Sigmoid colon (tissue), 7 donors: ENCODE measurements around the gene ACSF2. TPM values are rescaled to one million over a fixed set of nuclear protein-coding genes. Genes with fewer than 3 reads are reported as not detected.

Experiments used
- DNase-seq: peaks from one replicate; pipeline ENCODE4 v3.0.0-alpha.2; 2019
- H3K27ac ChIP-seq, 4 donors: fragments of 200-600 bp; sonication (generic); one replicate each; pipeline ENCODE4 v1.5.1; 2016 to 2019; ENCODE audit warnings: mild to moderate bottlenecking in 1 of 4
- H3K27me3 ChIP-seq, 3 donors: fragments of 200-600 bp; sonication (generic); one replicate each; pipeline ENCODE4 v1.5.1; 2019; ENCODE audit warnings: mild to moderate bottlenecking in 1 of 3
- H3K36me3 ChIP-seq, 4 donors: fragments of 200-600 bp; sonication (generic); one replicate each; pipeline ENCODE4 v1.5.1; 2016 to 2019
- H3K4me1 ChIP-seq, 4 donors: fragments of 200-600 bp; sonication (generic); one replicate each; pipeline ENCODE4 v1.5.1; 2017 to 2019
- H3K4me3 ChIP-seq, 4 donors: fragments of 200-600 bp; sonication (generic); one replicate each; pipeline ENCODE4 v1.5.1; 2017 to 2019; ENCODE audit warnings: mild to moderate bottlenecking in 2 of 4, moderate library complexity in 1 of 4
- H3K9me3 ChIP-seq, 4 donors: fragments of 200-600 bp in 3 of 4; sonication (generic) in 3 of 4; one replicate each; pipeline versions ENCODE4 v1.5.1 to v1.6.1; 2013 to 2019
- CTCF ChIP-seq, 4 experiments: fragments of 450-650 bp in 3 of 4; fragments of 200-600 bp in 1 of 4; IDR thresholded peaks; one replicate each; pipeline ENCODE4 v1.5.1; 2016 to 2019; ENCODE audit warnings: antibody characterized with exemption in 4 of 4, mild to moderate bottlenecking in 3 of 4, moderate library complexity in 2 of 4
- EP300 ChIP-seq, 4 donors: sonication (generic); formaldehyde crosslinking; IDR thresholded peaks; one replicate each; pipeline ENCODE4 v1.6.1; 2017; ENCODE audit warnings: antibody characterized with exemption in 4 of 4
- POLR2A ChIP-seq, 2 donors: fragments of 450-650 bp; IDR thresholded peaks; one replicate each; pipeline ENCODE4 v1.6.1; 2016; ENCODE audit warnings: antibody characterized with exemption in 2 of 2, mild to moderate bottlenecking in 2 of 2, moderate library complexity in 2 of 2
- POLR2AphosphoS5 ChIP-seq, 4 donors: sonication (generic); formaldehyde crosslinking; IDR thresholded peaks; one replicate each; pipeline ENCODE4 v1.6.1; 2017; ENCODE audit warnings: antibody characterized with exemption in 4 of 4
- WGBS, 2 donors: extraction: QIAGEN DNeasy Blood & Tissue Kit; methylation state at CpG; one replicate each; pipeline ENCODE4 v1.1.7; 2013; 5-methylcytosine and 5-hydroxymethylcytosine counted together
- intact Hi-C: fragments of 100-400 bp; cut with DNase I; formaldehyde crosslinking; loops from one replicate; pipeline ENCODE4 v1.15.1; 2023
- polyA plus RNA-seq, 3 donors: library from polyadenylated mRNA; stranded (reverse); fragments of 200-250 nt; gene quantifications; one replicate each; pipeline ENCODE4 v1.2.3, GENCODE V29; 2013
- total RNA-seq, 4 donors: library from RNA; depleted of rRNA; stranded (reverse); fragments of >200 nt; gene quantifications; one replicate each; pipeline ENCODE4 v1.1.0, GENCODE V29; 2016
- donor health status: healthy with polysubstance abuse.
- donor health status: Bipolar disorder and iron deficiency.
- donor health status: healthy.

The ACSF2 gene
- total and polyA plus RNA-seq, 7 donors, result 8.2 to 61.7 (median 28.5) TPM

- WGBS, 2 donors, result 16 to 54% methylated on average over 7 of the region's 7 CpGs
- no peak for DNase-seq
- Histone ChIP-seq H3K27ac (no peak overlapping the region), H3K4me3 (no peak overlapping the region), H3K27me3 (no peaks in the 10 kb centered on the region), H3K4me1 (no peaks in the 10 kb centered on the region), H3K36me3 (no peaks in the 10 kb centered on the region), H3K9me3 (no peaks in the 10 kb centered on the region)
- TF ChIP-seq POLR2AphosphoS5 (IDR thresholded peaks at IDR 0.05) (no peak), EP300 (IDR thresholded peaks at IDR 0.05) (no peak), CTCF (IDR thresholded peaks at IDR 0.05) (no peak), POLR2A (IDR thresholded peaks at IDR 0.05) (no peak)
- intact Hi-C loops, result no loop called here
Observed at GRCh38 chr17:50451943-50452629, 26.1 kb downstream of the ACSF2 start.

- no peak for DNase-seq
- Histone ChIP-seq H3K36me3 (no peaks in the 10 kb centered on the region), H3K27me3 (no peaks in the 10 kb centered on the region), H3K27ac (no peak overlapping the region), H3K4me3 (no peak overlapping the region), H3K4me1 (no peaks in the 10 kb centered on the region), H3K9me3 (no peaks in the 10 kb centered on the region)
- 15 to 63% methylated on average over 10 of the region's 10 CpGs for WGBS, 2 donors
- intact Hi-C loops, result no loop called here
- no peak for TF ChIP-seq EP300 (IDR thresholded peaks at IDR 0.05)
- TF ChIP-seq CTCF (IDR thresholded peaks at IDR 0.05), result no peak
Observed at GRCh38 chr17:50452630-50453300, 26.7 kb downstream of the ACSF2 start.

GRCh38 chr17:50453901-50454300 is 27.9 kb downstream of the ACSF2 start:
- Histone ChIP-seq H3K27me3 (no peaks in the 10 kb centered on the region), H3K36me3 (no peaks in the 10 kb centered on the region), H3K4me1 (no peaks in the 10 kb centered on the region), H3K9me3 (no peaks in the 10 kb centered on the region), H3K27ac (no peak overlapping the region), H3K4me3 (no peak overlapping the region)
- WGBS, 2 donors, result 93 to 96% methylated on average over 3 of the region's 3 CpGs
- no peak for DNase-seq
- TF ChIP-seq CTCF (IDR thresholded peaks at IDR 0.05), result no peak
- no peak for TF ChIP-seq POLR2AphosphoS5 (IDR thresholded peaks at IDR 0.05)
- no peak for TF ChIP-seq EP300 (IDR thresholded peaks at IDR 0.05)
- no peak for TF ChIP-seq POLR2A (IDR thresholded peaks at IDR 0.05)
- intact Hi-C loops, result no loop called here

DNA sequence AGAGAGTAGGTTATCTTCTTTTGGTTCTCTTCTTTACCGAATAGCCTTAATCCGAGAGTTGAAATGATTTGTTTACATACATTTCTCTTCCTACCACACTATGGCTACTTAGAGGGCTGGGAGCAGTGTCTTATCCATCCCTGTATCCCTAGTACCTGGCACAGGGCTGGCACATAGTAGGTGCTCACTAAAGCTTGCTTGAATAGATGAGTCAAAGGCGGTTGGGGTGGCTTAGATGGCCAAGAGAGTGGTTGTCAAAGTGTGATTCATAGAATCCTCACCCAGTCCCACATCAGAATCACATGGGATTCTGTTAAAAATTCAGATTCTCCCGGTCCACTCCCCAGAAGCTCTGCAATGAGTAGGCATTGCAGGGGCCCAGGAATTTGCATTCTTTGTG is 31.6 kb downstream of the ACSF2 start:
- DNase-seq, result no peak
- WGBS, 2 donors, result 96% methylated on average over 4 of the region's 4 CpGs
- Histone ChIP-seq H3K27me3 (no peaks in the 10 kb centered on the region), H3K4me1 (no peaks in the 10 kb centered on the region), H3K4me3 (no peak overlapping the region), H3K27ac (no peak overlapping the region), H3K36me3 (no peaks in the 10 kb centered on the region), H3K9me3 (no peaks in the 10 kb centered on the region)
- TF ChIP-seq EP300 (IDR thresholded peaks at IDR 0.05) (no peak), POLR2AphosphoS5 (IDR thresholded peaks at IDR 0.05) (no peak), POLR2A (IDR thresholded peaks at IDR 0.05) (no peak), CTCF (IDR thresholded peaks at IDR 0.05) (no peak)
- intact Hi-C loops, result no loop called here
